HPDE6-E6E7 (cell line): Measurements from ENCODE around the gene FARS2.

Source experiments
- DNase-seq: peaks from one replicate; pipeline ENCODE4 v3.0.0; 2011; ENCODE audit warnings: missing footprints; ENCODE audit errors: extremely low spot score

Gene FARS2

GRCh38 chr6:5580736-5581581, 319.6 kb downstream of the FARS2 start:
- DNase-seq = no peak

GRCh38 chr6:5582762-5583161, 321.4 kb downstream of the FARS2 start:
- no peak for DNase-seq

GRCh38 chr6:5583528-5583927, 322.2 kb downstream of the FARS2 start:
- DNase-seq = no peak

GRCh38 chr6:5584078-5584482, 322.8 kb downstream of the FARS2 start:
- no peak for DNase-seq

- DNase-seq = no peak
These were observed 326.3 kb downstream of the FARS2 start for GRCh38 chr6:5587648-5588047.

- DNase-seq = no peak
These were observed 328.3 kb downstream of the FARS2 start for GRCh38 chr6:5589422-5590141.

- no peak for DNase-seq
These were observed 328.9 kb downstream of the FARS2 start for GRCh38 chr6:5590187-5590586.

GRCh38 chr6:5592886-5593519, 331.7 kb downstream of the FARS2 start:
- no peak for DNase-seq

GRCh38 chr6:5595184-5595583, 333.9 kb downstream of the FARS2 start:
- no peak for DNase-seq

GRCh38 chr6:5597413-5597812, 336.1 kb downstream of the FARS2 start:
- no peak for DNase-seq

- DNase-seq = no peak
These were observed 336.8 kb downstream of the FARS2 start for GRCh38 chr6:5598123-5598522.

- DNase-seq = no peak
These were observed 337.8 kb downstream of the FARS2 start for GRCh38 chr6:5599127-5599526.

- DNase-seq = no peak
These were observed 344.6 kb downstream of the FARS2 start for GRCh38 chr6:5605937-5606336.

- DNase-seq = no peak
These were observed 345.2 kb downstream of the FARS2 start for GRCh38 chr6:5606546-5606945.

GRCh38 chr6:5610640-5611039, 349.3 kb downstream of the FARS2 start:
- no peak for DNase-seq

GRCh38 chr6:5617179-5617578, 355.9 kb downstream of the FARS2 start:
- DNase-seq = no peak

- no peak for DNase-seq
These were observed 357.9 kb downstream of the FARS2 start for GRCh38 chr6:5619249-5619648.

GRCh38 chr6:5622276-5623005, 361.1 kb downstream of the FARS2 start:
- DNase-seq = no peak

- no peak for DNase-seq
These were observed 362.5 kb downstream of the FARS2 start for GRCh38 chr6:5623769-5624168.

- DNase-seq = no peak
These were observed 362.9 kb downstream of the FARS2 start for GRCh38 chr6:5624256-5624655.

GRCh38 chr6:5626727-5627426, 365.6 kb downstream of the FARS2 start:
- no peak for DNase-seq
